CD14-positive monocyte (primary cell): ENCODE data around the gene SERPINA3. TPM values are rescaled to one million over a fixed set of nuclear protein-coding genes. Genes with fewer than 3 reads are reported as not detected.

Source experiments
- DNase-seq, 3 donors: peaks; one replicate each; pipeline ENCODE4 v3.0.0-alpha.2; 2011 to 2022
- H2AFZ ChIP-seq: 2 replicates; pipeline ENCODE4 v1.6.0; 2012; ENCODE audit warnings: mild to moderate bottlenecking, low read depth, low read length, inconsistent platforms; ENCODE audit not compliant: insufficient read depth, poor library complexity, severe bottlenecking
- H3K27ac ChIP-seq, 2 donors: 1 replicate in 1 of 2; 2 replicates in 1 of 2; pipeline ENCODE4 v1.5.1; 2012 to 2013; ENCODE audit warnings: low read length in 2 of 2, control low read depth in 1 of 2, inconsistent platforms in 1 of 2, low read depth in 1 of 2, mild to moderate bottlenecking in 1 of 2
- H3K27me3 ChIP-seq, 2 donors: one replicate each; pipeline versions ENCODE4 v1.6.0 to v1.6.1; 2011 to 2013; ENCODE audit warnings: low read length in 2 of 2; ENCODE audit not compliant: control insufficient read depth in 2 of 2, insufficient read depth in 2 of 2
- H3K36me3 ChIP-seq, 2 donors: replicated peaks in 1 of 2; 1 replicate in 1 of 2; 2 replicates in 1 of 2; pipeline versions ENCODE4 v1.5.1 to v1.6.1; 2012 to 2013; ENCODE audit warnings: low read length in 2 of 2, control low read depth in 1 of 2, inconsistent platforms in 1 of 2, mild to moderate bottlenecking in 1 of 2; ENCODE audit not compliant: insufficient read depth in 2 of 2, control insufficient read depth in 1 of 2
- H3K4me1 ChIP-seq, 2 donors: 1 replicate in 1 of 2; 2 replicates in 1 of 2; pipeline versions ENCODE4 v1.5.1 to v1.6.1; 2012 to 2013; ENCODE audit warnings: low read length in 2 of 2, control low read depth in 1 of 2, inconsistent platforms in 1 of 2, mild to moderate bottlenecking in 1 of 2, moderate library complexity in 1 of 2; ENCODE audit not compliant: insufficient read depth in 2 of 2, control insufficient read depth in 1 of 2
- H3K4me2 ChIP-seq: replicated peaks from 2 replicates; pipeline ENCODE3; 2012; ENCODE audit warnings: low read length, moderate library complexity, mild to moderate bottlenecking; ENCODE audit not compliant: poor library complexity, severe bottlenecking; ENCODE audit errors: extremely low read depth
- H3K4me3 ChIP-seq, 3 experiments: fragments of 200-600 bp in 1 of 3; sonication (generic) in 1 of 3; replicated peaks in 1 of 3; 1 replicate in 2 of 3; 2 replicates in 1 of 3; pipeline ENCODE4 v1.5.1; 2011 to 2013; ENCODE audit warnings: low read length in 3 of 3, mild to moderate bottlenecking in 3 of 3, control low read depth in 2 of 3, low read depth in 2 of 3, inconsistent platforms in 1 of 3, moderate library complexity in 1 of 3
- H3K79me2 ChIP-seq: 2 replicates; pipeline ENCODE4 v1.6.0; 2012; ENCODE audit warnings: mild to moderate bottlenecking, control low read depth, inconsistent platforms, low read length, moderate library complexity; ENCODE audit not compliant: insufficient read depth
- H3K9ac ChIP-seq: 2 replicates; pipeline ENCODE4 v1.6.0; 2017; ENCODE audit warnings: low read length, mild to moderate bottlenecking; ENCODE audit not compliant: insufficient read depth, poor library complexity, severe bottlenecking
- H3K9me3 ChIP-seq, 2 donors: replicated peaks in 1 of 2; 1 replicate in 1 of 2; 2 replicates in 1 of 2; pipeline versions ENCODE4 v1.5.1 to v1.6.1; 2012 to 2013; ENCODE audit warnings: low read length in 2 of 2, control low read depth in 1 of 2; ENCODE audit not compliant: control insufficient read depth in 1 of 2, insufficient read depth in 1 of 2
- H4K20me1 ChIP-seq: 2 replicates; pipeline ENCODE4 v1.6.0; 2012; ENCODE audit warnings: mild to moderate bottlenecking, low read length, control low read depth, moderate library complexity; ENCODE audit not compliant: insufficient read depth
- H3K27ac Mint-ChIP-seq, 7 donors: one replicate each; pipeline ENCODE4 v1.8.0; 2020; ENCODE audit warnings: mild to moderate bottlenecking in 7 of 7, mixed read lengths in 7 of 7, moderate library complexity in 6 of 7, inconsistent platforms in 2 of 7
- H3K27me3 Mint-ChIP-seq, 3 donors: one replicate each; pipeline ENCODE4 v1.8.0; 2021 to 2022; ENCODE audit warnings: low read depth in 3 of 3, mild to moderate bottlenecking in 3 of 3, mixed read lengths in 3 of 3, moderate library complexity in 3 of 3, inconsistent platforms in 1 of 3
- H3K36me3 Mint-ChIP-seq, 2 donors: one replicate each; pipeline ENCODE4 v1.8.0; 2020; ENCODE audit warnings: mixed read lengths in 2 of 2, inconsistent platforms in 1 of 2, mild to moderate bottlenecking in 1 of 2
- H3K4me1 Mint-ChIP-seq: one replicate; pipeline ENCODE4 v1.8.0; 2020; ENCODE audit warnings: mild to moderate bottlenecking, mixed read lengths
- H3K4me3 Mint-ChIP-seq, 2 donors: one replicate each; pipeline ENCODE4 v1.8.0; 2020; ENCODE audit warnings: mild to moderate bottlenecking in 2 of 2, mixed read lengths in 2 of 2, moderate library complexity in 1 of 2
- H3K9me3 Mint-ChIP-seq, 7 donors: one replicate each; pipeline ENCODE4 v1.8.0; 2020 to 2022; ENCODE audit warnings: mixed read lengths in 7 of 7, mild to moderate bottlenecking in 6 of 7, moderate library complexity in 6 of 7, inconsistent platforms in 2 of 7
- CTCF ChIP-seq: fragments of 200-600 bp; IDR thresholded peaks from one replicate; pipeline ENCODE4 v1.8.0; 2022; ENCODE audit warnings: antibody characterized with exemption, mild to moderate bottlenecking
- WGBS: methylation state at CpG from one replicate; pipeline ENCODE4 v1.1.5; 2013; ENCODE audit warnings: missing lambda C conversion rate; ENCODE audit not compliant: insufficient coverage; 5-methylcytosine and 5-hydroxymethylcytosine counted together
- intact Hi-C, 2 donors: fragments of 100-400 bp; cut with micrococcal nuclease; formaldehyde crosslinking; loops; one replicate each; pipeline versions ENCODE4 v1.15.0 to v1.15.1; 2023
- polyA plus RNA-seq, 3 donors: library from polyadenylated mRNA; depleted of rRNA in 1 of 3; unstranded in 2 of 3; stranded (reverse) in 1 of 3; fragments of 300-500 nt in 2 of 3; fragments of >200 nt in 1 of 3; fragmentation: Illumina TruSeq in 2 of 3; gene quantifications; 1 replicate in 2 of 3; 2 replicates in 1 of 3; pipeline ENCODE4 v1.2.3, GENCODE V29; 2012 to 2021

SERPINA3 gene
- polyA plus RNA-seq, 3 donors: not detected

- Histone ChIP-seq H3K4me3 (no peak overlapping the region), H3K79me2 (no peaks in the 10 kb centered on the region), H3K27me3 (no peaks in the 10 kb centered on the region), H3K36me3 (no peaks in the 10 kb centered on the region), H3K4me1 (no peaks in the 10 kb centered on the region), H2AFZ (no peak overlapping the region), H3K27ac (no peak overlapping the region), H3K9ac (no peak overlapping the region), H3K4me2 (no peak overlapping the region), H3K9me3 (no peaks in the 10 kb centered on the region), H4K20me1 (no peaks in the 10 kb centered on the region)
- 90% methylated on average over 3 of the region's 4 CpGs for WGBS
- Mint-ChIP-seq H3K27me3 (peaks cover 5 to 7% (median 6%) of the 10 kb centered on the region in 3 donors), H3K9me3 (peaks cover 0 to 2% (median 0%) of the 10 kb centered on the region in 7 donors), H3K36me3 (no peaks in the 10 kb centered on the region), H3K4me1 (no peaks in the 10 kb centered on the region), H3K27ac (peak overlapping the region in 1 of 7 donors; percentile 26), H3K4me3 (no peak overlapping the region)
- intact Hi-C loops: no loop called here
- no peak for DNase-seq
- no peak for TF ChIP-seq CTCF
These were observed 18.3 kb upstream of the SERPINA3 start for GRCh38 chr14:94593749-94594431.

GRCh38 chr14:94594441-94594840 is 17.8 kb upstream of the SERPINA3 start:
- intact Hi-C loops: no loop called here
- TF ChIP-seq CTCF: no peak
- WGBS: 100% methylated on average over 5 of the region's 7 CpGs

More at GRCh38 chr14:94594441-94594840, 17.8 kb upstream of the SERPINA3 start:
- H3K4me2 ChIP-seq: no peak overlapping the region
- H3K9me3 ChIP-seq: no peaks in the 10 kb centered on the region
- H4K20me1 ChIP-seq: no peaks in the 10 kb centered on the region
- no peaks in the 10 kb centered on the region for H3K4me1 ChIP-seq
- H3K9ac ChIP-seq: no peak overlapping the region
- Mint-ChIP-seq H3K4me1 (no peaks in the 10 kb centered on the region), H3K27ac (no peak overlapping the region), H3K27me3 (peaks cover 5 to 8% (median 6%) of the 10 kb centered on the region in 3 donors), H3K36me3 (no peaks in the 10 kb centered on the region), H3K9me3 (peaks cover 0 to 2% (median 0%) of the 10 kb centered on the region in 7 donors), H3K4me3 (no peak overlapping the region)
- H3K79me2 ChIP-seq: no peaks in the 10 kb centered on the region
- no peak for DNase-seq
- H2AFZ ChIP-seq: no peak overlapping the region
- no peak overlapping the region for H3K4me3 ChIP-seq
- no peaks in the 10 kb centered on the region for H3K36me3 ChIP-seq
- no peak overlapping the region for H3K27ac ChIP-seq
- no peaks in the 10 kb centered on the region for H3K27me3 ChIP-seq
